Superior temporal gyrus (tissue), 1 donor: Measurements from ENCODE around the gene GAST.

ENCODE experiments used
- DNase-seq: peaks from one replicate; pipeline ENCODE4 v3.0.0-alpha.2; 2016; ENCODE audit errors: extremely low spot score

GAST gene

GRCh38 chr17:41739661-41740352, 27.7 kb downstream of the GAST start:
- DNase-seq, result no peak

GRCh38 chr17:41740506-41740905, 28.4 kb downstream of the GAST start:
- no peak for DNase-seq

- DNase-seq, result no peak
These were observed 29.6 kb downstream of the GAST start for GRCh38 chr17:41741709-41742108.

GRCh38 chr17:41748275-41748674, 36.1 kb downstream of the GAST start:
- DNase-seq, result no peak

- no peak for DNase-seq
These were observed 38.7 kb downstream of the GAST start for GRCh38 chr17:41750862-41751261.

GRCh38 chr17:41751288-41751687, 39.2 kb downstream of the GAST start:
- DNase-seq, result no peak

GRCh38 chr17:41754066-41754465, 41.9 kb downstream of the GAST start:
- no peak for DNase-seq

- no peak for DNase-seq
These were observed 46.5 kb downstream of the GAST start for GRCh38 chr17:41758601-41759000.

- no peak for DNase-seq
These were observed 48.7 kb downstream of the GAST start for GRCh38 chr17:41760878-41761277.

- DNase-seq, result no peak
These were observed 50.3 kb downstream of the GAST start for GRCh38 chr17:41762391-41762790.

- DNase-seq, result no peak
These were observed 50.7 kb downstream of the GAST start for GRCh38 chr17:41762841-41763240.

- DNase-seq, result no peak
These were observed 51.2 kb downstream of the GAST start for GRCh38 chr17:41763327-41763726.
